NCI-H187 treated with DMSO at 0.1 percent for 48 hours (cell line): Measurements from ENCODE around the gene WFS1.

ENCODE experiments used
- DNase-seq: peaks from one replicate; lab custom pipeline; 2025; lab: John Stamatoyannopoulos, UW

Gene WFS1

GRCh38 chr4:6338951-6339817 is 69.5 kb downstream of the WFS1 start:
- no peak for DNase-seq

- no peak for DNase-seq
These were observed 70.3 kb downstream of the WFS1 start for GRCh38 chr4:6339818-6340445.

GRCh38 chr4:6340446-6341015 is 70.9 kb downstream of the WFS1 start:
- no peak for DNase-seq

GRCh38 chr4:6341696-6342095 is 72.0 kb downstream of the WFS1 start:
- no peak for DNase-seq

GRCh38 chr4:6342530-6343293 is 73.1 kb downstream of the WFS1 start:
- no peak for DNase-seq

GRCh38 chr4:6343939-6344408 is 74.3 kb downstream of the WFS1 start:
- DNase-seq: no peak

- no peak for DNase-seq
These were observed 75.6 kb downstream of the WFS1 start for GRCh38 chr4:6345096-6345830.

GRCh38 chr4:6345866-6346265 is 76.2 kb downstream of the WFS1 start:
- no peak for DNase-seq

- DNase-seq: no peak
These were observed 76.9 kb downstream of the WFS1 start for GRCh38 chr4:6346373-6347110.

GRCh38 chr4:6347511-6348045 is 77.9 kb downstream of the WFS1 start:
- DNase-seq: no peak

- no peak for DNase-seq
These were observed 78.8 kb downstream of the WFS1 start for GRCh38 chr4:6348408-6348807.

GRCh38 chr4:6349896-6350603 is 80.4 kb downstream of the WFS1 start:
- no peak for DNase-seq

GRCh38 chr4:6350646-6351045 is 81.0 kb downstream of the WFS1 start:
- DNase-seq: no peak

- no peak for DNase-seq
These were observed 81.8 kb downstream of the WFS1 start for GRCh38 chr4:6351246-6352000.

- DNase-seq: no peak
These were observed 82.5 kb downstream of the WFS1 start for GRCh38 chr4:6352031-6352692.
